Caco-2 (cell line): ENCODE results near the gene TAF6. TPM values are rescaled to one million over a fixed set of nuclear protein-coding genes. Genes with fewer than 3 reads are reported as not detected.

ENCODE experiments used
- BruUV-seq: library from RNA; stranded (reverse); fragments of 400-500 nt; replicated peaks from 2 replicates; lab custom pipeline; 2021; lab: Mats Ljungman, UMichigan
- CTCF ChIA-PET: fragments of 300-600 bp; sonication (Branson Sonifier 250); formaldehyde crosslinking; loops from one replicate; lab custom pipeline; 2022; ENCODE audit warnings: antibody characterized with exemption; lab: Charles Lee
- POLR2A ChIA-PET: fragments of 300-600 bp; sonication (Branson Sonifier 250); formaldehyde crosslinking; loops from one replicate; lab custom pipeline; 2022; ENCODE audit warnings: antibody characterized with exemption; lab: Charles Lee
- DNase-seq, 2 experiments: peaks; one replicate each; pipeline versions ENCODE4 v3.0.0 to v3.0.0-alpha.2; 2020 to 2022
- H3K27me3 ChIP-seq: replicated peaks from 2 replicates; pipeline ENCODE4 v1.6.0; 2011; ENCODE audit warnings: low read length; ENCODE audit not compliant: control insufficient read depth, insufficient read depth
- H3K36me3 ChIP-seq: 2 replicates; pipeline ENCODE4 v1.5.1; 2011; ENCODE audit warnings: low read length; ENCODE audit not compliant: control insufficient read depth, insufficient read depth
- H3K4me1 ChIP-seq: fragments of 250-450 bp; sonication (Bioruptor Pico); 2 replicates; pipeline ENCODE4 v1.5.1; 2020; ENCODE audit warnings: mild to moderate bottlenecking
- H3K4me3 ChIP-seq: 2 replicates; pipeline ENCODE4 v1.5.1; 2011; ENCODE audit warnings: low read depth, mild to moderate bottlenecking, control low read depth, low read length
- H3K9me3 ChIP-seq: fragments of 250-450 bp; sonication (Bioruptor Pico); 2 replicates; pipeline ENCODE4 v1.5.1; 2020; ENCODE audit warnings: mild to moderate bottlenecking, moderate library complexity
- H3K27ac Mint-ChIP-seq: one replicate; pipeline ENCODE4 v1.8.0; 2022; ENCODE audit warnings: mixed read lengths; ENCODE audit not compliant: unreplicated experiment
- H3K27me3 Mint-ChIP-seq: one replicate; pipeline ENCODE4 v1.8.0; 2022; ENCODE audit warnings: mixed read lengths; ENCODE audit not compliant: insufficient read depth, unreplicated experiment
- H3K36me3 Mint-ChIP-seq: one replicate; pipeline ENCODE4 v1.8.0; 2022; ENCODE audit warnings: mild to moderate bottlenecking, mixed read lengths; ENCODE audit not compliant: insufficient read depth, unreplicated experiment
- H3K4me1 Mint-ChIP-seq: one replicate; pipeline ENCODE4 v1.8.0; 2022; ENCODE audit warnings: low read depth, mixed read lengths; ENCODE audit not compliant: unreplicated experiment
- H3K4me3 Mint-ChIP-seq: one replicate; pipeline ENCODE4 v1.8.0; 2022; ENCODE audit warnings: mild to moderate bottlenecking, moderate library complexity, mixed read lengths; ENCODE audit not compliant: unreplicated experiment
- H3K9me3 Mint-ChIP-seq: one replicate; pipeline ENCODE4 v1.8.0; 2022; ENCODE audit warnings: mixed read lengths; ENCODE audit not compliant: unreplicated experiment
- CTCF ChIP-seq, 2 experiments: fragments of 200-600 bp in 1 of 2; IDR thresholded peaks; 1 replicate in 1 of 2; 2 replicates in 1 of 2; pipeline versions ENCODE4 v1.5.1 to v1.8.0; 2011 to 2022; ENCODE audit warnings: antibody characterized with exemption in 1 of 2, control low read depth in 1 of 2, inconsistent platforms in 1 of 2, low read depth in 1 of 2, low read length in 1 of 2, mild to moderate bottlenecking in 1 of 2, moderate library complexity in 1 of 2; ENCODE audit not compliant: insufficient read depth in 1 of 2, severe bottlenecking in 1 of 2, unreplicated experiment in 1 of 2
- intact Hi-C: fragments of 100-400 bp; cut with micrococcal nuclease; formaldehyde crosslinking; loops from one replicate; pipeline ENCODE4 v1.10.0; 2022; ENCODE audit not compliant: unreplicated experiment
- total RNA-seq: library from RNA; stranded (reverse); gene quantifications from 2 replicates; pipeline ENCODE4 v1.2.3, GENCODE V29; 2022

TAF6 gene
- total RNA-seq, 1 experiment from 2014 or later, result 81.2 TPM

GRCh38 chr7:100142461-100142860, 23.3 kb upstream of the TAF6 start:
- Mint-ChIP-seq H3K36me3 (no peaks in the 10 kb centered on the region), H3K27ac (no peak overlapping the region), H3K4me3 (no peak overlapping the region), H3K4me1 (no peaks in the 10 kb centered on the region), H3K9me3 (no peaks in the 10 kb centered on the region), H3K27me3 (no peaks in the 10 kb centered on the region)
- ChIA-PET CTCF (interaction anchor here (0.6 kb wide), 1 partner anchor 154 kb away, joined by 3 read pairs; no protein-coding TSS in a partner anchor), POLR2A (no interaction called here)
- peaks cover 7% of the 10 kb centered on the region; the same call in 1 of the 2 replicates for H3K4me1 ChIP-seq
- BruUV-seq, result no TSS peak
- intact Hi-C loops, result no loop called here
- no peaks in the 10 kb centered on the region for H3K27me3 ChIP-seq
- no peak for TF ChIP-seq CTCF (IDR thresholded peaks at IDR 0.05; ENCODE audit: insufficient read depth in 1 of 2, low read depth in 1 of 2, low read length in 1 of 2, severe bottlenecking in 1 of 2, unreplicated experiment in 1 of 2)
- no peak overlapping the region for H3K4me3 ChIP-seq
- DNase-seq, result no peak
- H3K36me3 ChIP-seq, result no peaks in the 10 kb centered on the region
- no peaks in the 10 kb centered on the region for H3K9me3 ChIP-seq

GRCh38 chr7:100141555-100141949, 22.4 kb upstream of the TAF6 start:
- no peaks in the 10 kb centered on the region for H3K27me3 ChIP-seq
- H3K27me3 Mint-ChIP-seq, result no peaks in the 10 kb centered on the region
- BruUV-seq, result no TSS peak

More at GRCh38 chr7:100141555-100141949, 22.4 kb upstream of the TAF6 start:
- no peaks in the 10 kb centered on the region for H3K9me3 Mint-ChIP-seq
- H3K36me3 ChIP-seq, result no peaks in the 10 kb centered on the region
- intact Hi-C loops, result no loop called here
- H3K9me3 ChIP-seq, result no peaks in the 10 kb centered on the region
- H3K27ac Mint-ChIP-seq, result no peak overlapping the region
- no peak for DNase-seq
- H3K36me3 Mint-ChIP-seq, result no peaks in the 10 kb centered on the region
- TF ChIP-seq CTCF (IDR thresholded peaks at IDR 0.05; ENCODE audit: insufficient read depth in 1 of 2, low read depth in 1 of 2, low read length in 1 of 2, severe bottlenecking in 1 of 2, unreplicated experiment in 1 of 2), result no peak
- H3K4me1 Mint-ChIP-seq, result no peaks in the 10 kb centered on the region
- ChIA-PET POLR2A (no interaction called here), CTCF (no interaction called here)
- no peak overlapping the region for H3K4me3 ChIP-seq
- H3K4me3 Mint-ChIP-seq, result no peak overlapping the region
- H3K4me1 ChIP-seq, result peaks cover 7% of the 10 kb centered on the region; the same call in 1 of the 2 replicates
